Kidney (tissue), 14 donors: ENCODE measurements around the gene NUBP1. TPM values are rescaled to one million over a fixed set of nuclear protein-coding genes. Genes with fewer than 3 reads are reported as not detected.

Experiments used
- DNase-seq, 5 donors: peaks; one replicate each; pipeline ENCODE4 v3.0.0-alpha.2; 2013 to 2020
- FAIRE-seq: peaks from 2 replicates; lab custom pipeline; 2012; peaks lifted over from hg19 to GRCh38; lab: Jason Lieb, UNC
- H3K27ac ChIP-seq, 2 donors: one replicate each; pipeline ENCODE4 v1.7.0; 2013; ENCODE audit warnings: low read depth in 2 of 2, low read length in 2 of 2, inconsistent platforms in 1 of 2
- H3K27me3 ChIP-seq: one replicate; pipeline ENCODE4 v1.7.1; 2013; ENCODE audit warnings: low read length, inconsistent platforms; ENCODE audit not compliant: control insufficient read depth, insufficient read depth
- H3K36me3 ChIP-seq, 3 donors: one replicate each; pipeline versions ENCODE4 v1.7.0 to v1.7.1; 2013; ENCODE audit warnings: low read length in 3 of 3, control low read depth in 1 of 3, inconsistent platforms in 1 of 3; ENCODE audit not compliant: insufficient read depth in 3 of 3, control insufficient read depth in 2 of 3
- H3K4me1 ChIP-seq, 3 donors: one replicate each; pipeline versions ENCODE4 v1.7.0 to v1.7.1; 2013; ENCODE audit warnings: low read length in 3 of 3, inconsistent platforms in 1 of 3, low read depth in 1 of 3; ENCODE audit not compliant: control insufficient read depth in 2 of 3, insufficient read depth in 2 of 3
- H3K4me3 ChIP-seq, 3 donors: one replicate each; pipeline versions ENCODE4 v1.7.0 to v1.8.1; 2013; ENCODE audit warnings: low read length in 3 of 3, control low read depth in 1 of 3, inconsistent platforms in 1 of 3
- H3K9ac ChIP-seq, 3 donors: one replicate each; pipeline versions ENCODE4 v1.7.0 to v1.7.1; 2013; ENCODE audit warnings: low read length in 3 of 3, control low read depth in 1 of 3, inconsistent platforms in 1 of 3
- H3K9me3 ChIP-seq, 3 donors: one replicate each; pipeline versions ENCODE4 v1.7.0 to v1.7.1; 2013; ENCODE audit warnings: low read length in 3 of 3, control low read depth in 1 of 3, inconsistent platforms in 1 of 3; ENCODE audit not compliant: control insufficient read depth in 2 of 3, insufficient read depth in 1 of 3
- intact Hi-C: fragments of 100-400 bp; cut with DNase I; formaldehyde crosslinking; loops from one replicate; pipeline ENCODE4 v1.11.1; 2022
- polyA plus RNA-seq: library from polyadenylated mRNA; stranded (reverse); fragments of 350-450 nt; fragmentation: Illumina TruSeq; extraction: RNeasy Lipid Tissue Mini Kit (QIAGEN cat#74804); gene quantifications from one replicate; pipeline ENCODE4 v1.2.3, GENCODE V29; 2014; ENCODE audit warnings: low read depth, low replicate concordance; ENCODE audit not compliant: insufficient read depth
- total RNA-seq: library from RNA; stranded (reverse); fragmentation: NEBNext Ultra II Directional; extraction: Animal tissue kit (Norgen Biotek cat#: 25700); gene quantifications from one replicate; pipeline ENCODE4 v1.2.1, GENCODE V29; 2021
- TF ChIP-seq, protein P1 (sequence below): IDR thresholded peaks from 3 replicates; pipeline ENCODE4 v1.5.1; 2012; ENCODE audit warnings: mild to moderate bottlenecking, moderate library complexity, borderline replicate concordance; ENCODE audit not compliant: insufficient read depth; ENCODE audit errors: extremely low read depth
- donor health status: control.
- donor health status: control.
- donor health status: control.
- donor health status: control.
- donor health status: control.
- donor health status: DM: yes; HTN: yes; CAD: no.
- donor health status: Normal renal cell carcinoma (clear cell type).

Gene NUBP1
- total and polyA plus RNA-seq, 2 donors from 2014 or later: 38.5 to 47.7 TPM

DNA sequence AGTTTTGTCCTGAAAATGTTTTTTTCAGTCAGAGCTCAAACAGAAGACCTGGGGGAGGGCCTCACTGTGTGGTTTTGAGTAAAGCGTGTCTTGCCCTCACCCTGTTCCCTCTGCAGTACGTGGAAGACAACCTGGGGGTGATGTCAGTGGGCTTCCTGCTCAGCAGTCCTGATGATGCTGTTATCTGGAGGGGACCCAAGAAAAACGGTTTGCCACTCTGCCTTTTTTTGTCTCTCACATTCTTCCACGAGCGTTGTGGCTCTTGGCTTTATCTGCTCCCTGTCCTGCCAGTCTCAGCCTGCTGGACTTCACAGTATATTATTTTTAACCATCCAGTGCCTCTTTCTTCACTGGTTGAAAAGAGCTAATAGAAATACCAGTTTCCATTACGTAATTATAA, 12.9 kb downstream of the NUBP1 start:
- no peaks in the 10 kb centered on the region for H3K27me3 ChIP-seq
- no peak overlapping the region for H3K9ac ChIP-seq
- H3K4me1 ChIP-seq: no peaks in the 10 kb centered on the region
- TF ChIP-seq, protein P1, sequence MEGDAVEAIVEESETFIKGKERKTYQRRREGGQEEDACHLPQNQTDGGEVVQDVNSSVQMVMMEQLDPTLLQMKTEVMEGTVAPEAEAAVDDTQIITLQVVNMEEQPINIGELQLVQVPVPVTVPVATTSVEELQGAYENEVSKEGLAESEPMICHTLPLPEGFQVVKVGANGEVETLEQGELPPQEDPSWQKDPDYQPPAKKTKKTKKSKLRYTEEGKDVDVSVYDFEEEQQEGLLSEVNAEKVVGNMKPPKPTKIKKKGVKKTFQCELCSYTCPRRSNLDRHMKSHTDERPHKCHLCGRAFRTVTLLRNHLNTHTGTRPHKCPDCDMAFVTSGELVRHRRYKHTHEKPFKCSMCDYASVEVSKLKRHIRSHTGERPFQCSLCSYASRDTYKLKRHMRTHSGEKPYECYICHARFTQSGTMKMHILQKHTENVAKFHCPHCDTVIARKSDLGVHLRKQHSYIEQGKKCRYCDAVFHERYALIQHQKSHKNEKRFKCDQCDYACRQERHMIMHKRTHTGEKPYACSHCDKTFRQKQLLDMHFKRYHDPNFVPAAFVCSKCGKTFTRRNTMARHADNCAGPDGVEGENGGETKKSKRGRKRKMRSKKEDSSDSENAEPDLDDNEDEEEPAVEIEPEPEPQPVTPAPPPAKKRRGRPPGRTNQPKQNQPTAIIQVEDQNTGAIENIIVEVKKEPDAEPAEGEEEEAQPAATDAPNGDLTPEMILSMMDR: no peak
- no peak overlapping the region for H3K27ac ChIP-seq
- FAIRE-seq: no peak
- H3K9me3 ChIP-seq: no peaks in the 10 kb centered on the region
- H3K36me3 ChIP-seq: peaks cover 10 to 63% (median 39%) of the 10 kb centered on the region in 3 donors
- H3K4me3 ChIP-seq: no peak overlapping the region
- intact Hi-C loops: no loop called here
- no peak for DNase-seq

- TF ChIP-seq, protein P1: no peak
- H3K27ac ChIP-seq: no peak overlapping the region
- no peak for DNase-seq
- no peaks in the 10 kb centered on the region for H3K9me3 ChIP-seq
- H3K27me3 ChIP-seq: no peaks in the 10 kb centered on the region
- intact Hi-C loops: no loop called here
- H3K36me3 ChIP-seq: peaks cover 19 to 54% (median 50%) of the 10 kb centered on the region in 3 donors
- no peak overlapping the region for H3K4me3 ChIP-seq
- no peaks in the 10 kb centered on the region for H3K4me1 ChIP-seq
- no peak for FAIRE-seq
- H3K9ac ChIP-seq: no peak overlapping the region
Observed at GRCh38 chr16:10760858-10761257, 17.2 kb downstream of the NUBP1 start.

DNA sequence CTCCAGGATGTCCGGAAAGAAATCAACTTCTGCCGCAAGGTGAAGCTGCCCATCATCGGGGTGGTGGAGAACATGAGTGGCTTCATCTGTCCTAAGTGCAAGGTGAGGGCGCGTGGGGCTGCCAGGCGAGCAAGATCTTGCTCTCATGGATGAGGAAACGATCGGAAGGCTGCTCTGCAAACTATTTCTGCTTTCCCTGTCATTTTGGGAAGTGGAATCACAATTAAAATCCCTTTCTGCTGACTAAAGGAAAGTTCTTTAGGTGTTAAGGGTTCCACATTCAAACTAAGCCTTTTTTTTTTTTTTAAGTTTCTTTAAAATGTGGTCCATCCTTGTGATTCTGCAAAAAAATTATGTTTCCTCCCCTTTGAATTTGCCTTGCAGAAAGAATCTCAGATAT, 17.7 kb downstream of the NUBP1 start:
- FAIRE-seq: no peak
- H3K36me3 ChIP-seq: peaks cover 19 to 57% (median 51%) of the 10 kb centered on the region in 3 donors
- TF ChIP-seq, protein P1: no peak

More for the DNA sequence above, 17.7 kb downstream of the NUBP1 start:
- Histone ChIP-seq H3K27ac (no peak overlapping the region), H3K9ac (no peak overlapping the region), H3K4me3 (no peak overlapping the region), H3K9me3 (no peaks in the 10 kb centered on the region), H3K27me3 (no peaks in the 10 kb centered on the region), H3K4me1 (no peaks in the 10 kb centered on the region)
- intact Hi-C loops: no loop called here
- DNase-seq: no peak
